ENCODE data around the gene KIF18B.
"Not testable (repeated sequence)": the region's sequence is repeated elsewhere in the genome, so short reads cannot be mapped to it uniquely, and the experiment has no call there.

KIF18B gene

GRCh38 chr17:44955674-44956425 is 8.3 kb upstream of the KIF18B start:
- Histone ChIP-seq H3K36me3 (ENCODE audit: insufficient read depth, low read length) (no peaks in the 10 kb centered on the region), H3K9me3 (ENCODE audit: insufficient read depth, low read depth, low read length) (no peaks in the 10 kb centered on the region), H3K4me1 (ENCODE audit: insufficient read depth, low read length) (peaks cover 10% of the 10 kb centered on the region; the same call in 1 of the 2 replicates), H3K4me3 (ENCODE audit: low read length) (no peak overlapping the region), H3K27me3 (ENCODE audit: insufficient read depth, low read length) (peaks cover 11% of the 10 kb centered on the region), H3K9ac (ENCODE audit: low read depth, low read length) (no peak overlapping the region), H3K27ac (ENCODE audit: low read depth, low read length) (no peak overlapping the region)
- 89% methylated on average over 8 of the region's 8 CpGs for WGBS

- Histone ChIP-seq H3K9me3 (ENCODE audit: insufficient read depth, low read depth, low read length) (no peaks in the 10 kb centered on the region), H3K36me3 (ENCODE audit: insufficient read depth, low read length) (no peaks in the 10 kb centered on the region), H3K27me3 (ENCODE audit: insufficient read depth, low read length) (no peaks in the 10 kb centered on the region), H3K4me3 (ENCODE audit: low read length) (no peak overlapping the region), H3K4me1 (ENCODE audit: insufficient read depth, low read length) (no peaks in the 10 kb centered on the region), H3K27ac (ENCODE audit: low read depth, low read length) (no peak overlapping the region), H3K9ac (ENCODE audit: low read depth, low read length) (0 out of 2 replicates have a peak overlapping the region, but pooled peaks have one; percentile 9)
- WGBS, result 72% methylated on average over 6 of the region's 6 CpGs
Observed at GRCh38 chr17:44952946-44953475, 5.4 kb upstream of the KIF18B start.

GRCh38 chr17:44948315-44948795 is 782 bp upstream of the KIF18B start:
- Histone ChIP-seq H3K27ac (ENCODE audit: low read depth, low read length) (no peak overlapping the region), H3K9me3 (ENCODE audit: insufficient read depth, low read depth, low read length) (no peaks in the 10 kb centered on the region), H3K36me3 (ENCODE audit: insufficient read depth, low read length) (peaks cover 20% of the 10 kb centered on the region), H3K4me3 (ENCODE audit: low read length) (peak overlapping the region; percentile 94), H3K27me3 (ENCODE audit: insufficient read depth, low read length) (no peaks in the 10 kb centered on the region), H3K9ac (ENCODE audit: low read depth, low read length) (peak overlapping the region; percentile 64; the same call in 1 of the 2 replicates), H3K4me1 (ENCODE audit: insufficient read depth, low read length) (no peaks in the 10 kb centered on the region)
- 88% methylated on average over 6 of the region's 7 CpGs for WGBS

GRCh38 chr17:44945652-44946051 is 1.9 kb downstream of the KIF18B start:
- Histone ChIP-seq H3K4me3 (ENCODE audit: low read length) (peak overlapping the region; percentile 94), H3K36me3 (ENCODE audit: insufficient read depth, low read length) (peaks cover 37% of the 10 kb centered on the region)
- not testable (repeated sequence) for H3K27ac ChIP-seq (ENCODE audit: low read depth, low read length); H3K4me1 ChIP-seq (ENCODE audit: insufficient read depth, low read length); H3K9me3 ChIP-seq (ENCODE audit: insufficient read depth, low read depth, low read length); H3K9ac ChIP-seq (ENCODE audit: low read depth, low read length); H3K27me3 ChIP-seq (ENCODE audit: insufficient read depth, low read length)
- WGBS, result 96% methylated on average over 10 of the region's 10 CpGs

- H3K9ac ChIP-seq (ENCODE audit: low read depth, low read length), result no peak overlapping the region
- no peak overlapping the region for H3K4me3 ChIP-seq (ENCODE audit: low read length)
- H3K36me3 ChIP-seq (ENCODE audit: insufficient read depth, low read length), result peaks cover 50% of the 10 kb centered on the region
- H3K27ac ChIP-seq (ENCODE audit: low read depth, low read length), result no peak overlapping the region
- no peaks in the 10 kb centered on the region for H3K27me3 ChIP-seq (ENCODE audit: insufficient read depth, low read length)
- WGBS, result 91% methylated on average over 4 of the region's 4 CpGs
- H3K4me1 ChIP-seq (ENCODE audit: insufficient read depth, low read length), result no peaks in the 10 kb centered on the region
- H3K9me3 ChIP-seq (ENCODE audit: insufficient read depth, low read depth, low read length), result no peaks in the 10 kb centered on the region
Observed at GRCh38 chr17:44942456-44942855, 5.1 kb downstream of the KIF18B start.

GRCh38 chr17:44941712-44942331 is 5.8 kb downstream of the KIF18B start:
- Histone ChIP-seq H3K9ac (ENCODE audit: low read depth, low read length) (no peak overlapping the region), H3K27me3 (ENCODE audit: insufficient read depth, low read length) (no peaks in the 10 kb centered on the region), H3K9me3 (ENCODE audit: insufficient read depth, low read depth, low read length) (no peaks in the 10 kb centered on the region), H3K4me3 (ENCODE audit: low read length) (no peak overlapping the region), H3K36me3 (ENCODE audit: insufficient read depth, low read length) (peaks cover 55% of the 10 kb centered on the region), H3K27ac (ENCODE audit: low read depth, low read length) (no peak overlapping the region), H3K4me1 (ENCODE audit: insufficient read depth, low read length) (no peaks in the 10 kb centered on the region)
- 91% methylated on average over 9 of the region's 9 CpGs for WGBS

GRCh38 chr17:44940768-44941167 is 6.8 kb downstream of the KIF18B start:
- peaks cover 61% of the 10 kb centered on the region for H3K36me3 ChIP-seq (ENCODE audit: insufficient read depth, low read length)

GRCh38 chr17:44940317-44940716 is 7.3 kb downstream of the KIF18B start:
- H3K27me3 ChIP-seq (ENCODE audit: insufficient read depth, low read length), result no peaks in the 10 kb centered on the region
- no peak overlapping the region for H3K4me3 ChIP-seq (ENCODE audit: low read length)
- H3K36me3 ChIP-seq (ENCODE audit: insufficient read depth, low read length), result peaks cover 62% of the 10 kb centered on the region
- H3K4me1 ChIP-seq (ENCODE audit: insufficient read depth, low read length), result no peaks in the 10 kb centered on the region
- H3K9ac ChIP-seq (ENCODE audit: low read depth, low read length), result no peak overlapping the region
- no peaks in the 10 kb centered on the region for H3K9me3 ChIP-seq (ENCODE audit: insufficient read depth, low read depth, low read length)
- 94% methylated on average over 4 of the region's 4 CpGs for WGBS
- H3K27ac ChIP-seq (ENCODE audit: low read depth, low read length), result 0 out of 2 replicates have a peak overlapping the region, but pooled peaks have one; percentile 35

More at GRCh38 chr17:44940768-44941167, 6.8 kb downstream of the KIF18B start:
- Histone ChIP-seq H3K27me3 (ENCODE audit: insufficient read depth, low read length) (no peaks in the 10 kb centered on the region), H3K9ac (ENCODE audit: low read depth, low read length) (no peak overlapping the region), H3K4me1 (ENCODE audit: insufficient read depth, low read length) (no peaks in the 10 kb centered on the region), H3K4me3 (ENCODE audit: low read length) (no peak overlapping the region), H3K27ac (ENCODE audit: low read depth, low read length) (no peak overlapping the region), H3K9me3 (ENCODE audit: insufficient read depth, low read depth, low read length) (no peaks in the 10 kb centered on the region)
- 97% methylated on average over 1 of the region's 1 CpG for WGBS

GRCh38 chr17:44935116-44935515 is 12.5 kb downstream of the KIF18B start:
- H3K9ac ChIP-seq (ENCODE audit: low read depth, low read length), result no peak overlapping the region
- H3K4me3 ChIP-seq (ENCODE audit: low read length), result no peak overlapping the region
- no peaks in the 10 kb centered on the region for H3K27me3 ChIP-seq (ENCODE audit: insufficient read depth, low read length)
- no peaks in the 10 kb centered on the region for H3K4me1 ChIP-seq (ENCODE audit: insufficient read depth, low read length)
- WGBS, result 94% methylated on average over 9 of the region's 9 CpGs
- H3K9me3 ChIP-seq (ENCODE audit: insufficient read depth, low read depth, low read length), result no peaks in the 10 kb centered on the region
- no peak overlapping the region for H3K27ac ChIP-seq (ENCODE audit: low read depth, low read length)
- peaks cover 80% of the 10 kb centered on the region for H3K36me3 ChIP-seq (ENCODE audit: insufficient read depth, low read length)

GRCh38 chr17:44934745-44935105 is 12.8 kb downstream of the KIF18B start:
- H3K9me3 ChIP-seq (ENCODE audit: insufficient read depth, low read depth, low read length), result no peaks in the 10 kb centered on the region
- no peaks in the 10 kb centered on the region for H3K4me1 ChIP-seq (ENCODE audit: insufficient read depth, low read length)
- no peak overlapping the region for H3K27ac ChIP-seq (ENCODE audit: low read depth, low read length)
- WGBS, result 97% methylated on average over 10 of the region's 10 CpGs
- H3K4me3 ChIP-seq (ENCODE audit: low read length), result no peak overlapping the region
- H3K27me3 ChIP-seq (ENCODE audit: insufficient read depth, low read length), result no peaks in the 10 kb centered on the region
- no peak overlapping the region for H3K9ac ChIP-seq (ENCODE audit: low read depth, low read length)
- peaks cover 84% of the 10 kb centered on the region for H3K36me3 ChIP-seq (ENCODE audit: insufficient read depth, low read length)
